ENCODE data around the gene ADAMTS3.

ADAMTS3 gene

GRCh38 chr4:72312032-72312650 lies 256.9 kb downstream of the ADAMTS3 start:
- no peak overlapping the region for H2BK15ac ChIP-seq (replicated peaks; ENCODE audit: low read depth)
- WGBS (ENCODE audit: extremely low coverage, insufficient coverage, low lambda C conversion rate) = no CpG with 5 or more reads among the region's 6 CpGs
- no peak overlapping the region for H3K4me2 ChIP-seq (ENCODE audit: low read length)
- no peak overlapping the region for H2AK5ac ChIP-seq (ENCODE audit: low read length)
- H3K56ac ChIP-seq (ENCODE audit: low read length) = no peak overlapping the region
- no peak overlapping the region for H3K9ac ChIP-seq (ENCODE audit: low read length)
- no peaks in the 10 kb centered on the region for H3K36me3 ChIP-seq (ENCODE audit: control insufficient read depth, insufficient read depth, low read length)
- no peak overlapping the region for H4K8ac ChIP-seq (ENCODE audit: low read depth, low read length)
- H3K79me1 ChIP-seq (ENCODE audit: low read length) = no peaks in the 10 kb centered on the region
- no peak overlapping the region for H3K4ac ChIP-seq (ENCODE audit: low read depth, low read length)
- H3K27me3 ChIP-seq (ENCODE audit: insufficient read depth, low read length, poor library complexity) = no peaks in the 10 kb centered on the region
- H3K79me2 ChIP-seq (ENCODE audit: control insufficient read depth, insufficient read depth, low read length) = no peaks in the 10 kb centered on the region
- H3K4me3 ChIP-seq (ENCODE audit: low read length) = no peak overlapping the region
- H3K23ac ChIP-seq (ENCODE audit: low read length) = no peak overlapping the region
- DNase-seq = peak; percentile 92
- no peak overlapping the region for H2BK120ac ChIP-seq (ENCODE audit: low read depth, low read length)
- no peak overlapping the region for H4K5ac ChIP-seq (ENCODE audit: low read length)
- H3K18ac ChIP-seq (ENCODE audit: low read length) = peak overlapping the region; percentile 39
- H3K4me1 ChIP-seq (ENCODE audit: control insufficient read depth, low read depth, low read length) = peaks cover 2% of the 10 kb centered on the region
- no peak overlapping the region for H2BK5ac ChIP-seq (ENCODE audit: low read length)
- H3K27ac ChIP-seq (ENCODE audit: low read depth, low read length) = no peak overlapping the region

GRCh38 chr4:72311291-72311690 lies 257.7 kb downstream of the ADAMTS3 start:
- Histone ChIP-seq H4K5ac (ENCODE audit: low read length) (no peak overlapping the region), H3K18ac (ENCODE audit: low read length) (no peak overlapping the region), H2BK15ac (replicated peaks; ENCODE audit: low read depth) (no peak overlapping the region), H4K8ac (ENCODE audit: low read depth, low read length) (no peak overlapping the region), H3K9ac (ENCODE audit: low read length) (no peak overlapping the region), H3K79me2 (ENCODE audit: control insufficient read depth, insufficient read depth, low read length) (no peaks in the 10 kb centered on the region), H3K27ac (ENCODE audit: low read depth, low read length) (no peak overlapping the region), H3K79me1 (ENCODE audit: low read length) (no peaks in the 10 kb centered on the region), H3K27me3 (ENCODE audit: insufficient read depth, low read length, poor library complexity) (no peaks in the 10 kb centered on the region), H3K56ac (ENCODE audit: low read length) (no peak overlapping the region), H3K23ac (ENCODE audit: low read length) (no peak overlapping the region), H3K36me3 (ENCODE audit: control insufficient read depth, insufficient read depth, low read length) (no peaks in the 10 kb centered on the region), H3K4me3 (ENCODE audit: low read length) (no peak overlapping the region), H3K4me2 (ENCODE audit: low read length) (no peak overlapping the region), H2BK5ac (ENCODE audit: low read length) (no peak overlapping the region), H2BK120ac (ENCODE audit: low read depth, low read length) (no peak overlapping the region), H2AK5ac (ENCODE audit: low read length) (no peak overlapping the region), H3K4ac (ENCODE audit: low read depth, low read length) (no peak overlapping the region), H3K4me1 (ENCODE audit: control insufficient read depth, low read depth, low read length) (peaks cover 2% of the 10 kb centered on the region)
- no CpG with 5 or more reads among the region's 3 CpGs for WGBS (ENCODE audit: extremely low coverage, insufficient coverage, low lambda C conversion rate)
- DNase-seq = no peak

DNA sequence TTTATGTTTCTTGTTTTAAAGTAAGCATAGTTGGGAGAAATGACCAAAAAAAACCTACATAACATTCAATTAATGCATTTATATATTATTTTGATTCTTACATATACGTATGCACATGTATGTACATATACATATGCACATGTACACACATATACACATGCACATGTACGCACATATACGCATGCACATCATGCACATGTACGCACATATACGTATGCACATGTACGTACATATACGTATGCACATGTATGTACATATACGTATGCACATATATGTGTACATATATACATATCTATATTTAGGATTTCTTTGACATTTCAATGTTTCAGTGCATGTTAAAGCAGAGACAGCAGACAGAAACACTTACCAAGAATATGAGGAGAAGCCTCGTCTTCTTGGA lies 263.4 kb downstream of the ADAMTS3 start:
- Histone ChIP-seq H2BK15ac (replicated peaks; ENCODE audit: low read depth) (no peak overlapping the region), H3K23ac (ENCODE audit: low read length) (no peak overlapping the region), H2AK5ac (ENCODE audit: low read length) (no peak overlapping the region), H3K27ac (ENCODE audit: low read depth, low read length) (no peak overlapping the region), H2BK120ac (ENCODE audit: low read depth, low read length) (no peak overlapping the region), H4K8ac (ENCODE audit: low read depth, low read length) (no peak overlapping the region), H3K4me3 (ENCODE audit: low read length) (no peak overlapping the region), H3K4me2 (ENCODE audit: low read length) (no peak overlapping the region), H3K4ac (ENCODE audit: low read depth, low read length) (no peak overlapping the region), H3K79me2 (ENCODE audit: control insufficient read depth, insufficient read depth, low read length) (no peaks in the 10 kb centered on the region), H3K79me1 (ENCODE audit: low read length) (no peaks in the 10 kb centered on the region), H4K5ac (ENCODE audit: low read length) (no peak overlapping the region), H3K27me3 (ENCODE audit: insufficient read depth, low read length, poor library complexity) (no peaks in the 10 kb centered on the region), H3K56ac (ENCODE audit: low read length) (no peak overlapping the region), H2BK5ac (ENCODE audit: low read length) (no peak overlapping the region), H3K18ac (ENCODE audit: low read length) (no peak overlapping the region), H3K9ac (ENCODE audit: low read length) (no peak overlapping the region), H3K36me3 (ENCODE audit: control insufficient read depth, insufficient read depth, low read length) (no peaks in the 10 kb centered on the region), H3K4me1 (ENCODE audit: control insufficient read depth, low read depth, low read length) (peaks cover 3% of the 10 kb centered on the region)
- DNase-seq = no peak
- WGBS (ENCODE audit: extremely low coverage, insufficient coverage, low lambda C conversion rate) = no CpG with 5 or more reads among the region's 9 CpGs

DNA sequence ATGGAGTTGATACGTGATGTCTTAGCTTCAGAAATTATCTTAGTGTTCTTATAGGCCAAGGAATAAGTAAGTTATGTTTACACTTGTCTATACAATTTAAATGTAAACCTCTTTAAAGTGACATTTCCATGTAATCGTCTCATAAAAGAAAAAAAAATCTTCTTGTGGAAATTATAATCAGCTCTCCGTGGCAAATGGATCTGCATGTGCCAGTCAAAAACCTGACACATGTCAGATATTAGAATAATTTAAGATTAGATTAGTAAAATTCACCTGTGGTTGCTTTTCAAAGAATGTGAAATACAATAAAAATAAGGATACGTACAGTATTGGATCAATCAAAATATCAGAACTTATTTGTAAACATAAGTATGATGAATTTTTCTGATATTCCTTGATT lies 263.9 kb downstream of the ADAMTS3 start:
- Histone ChIP-seq H3K79me2 (ENCODE audit: control insufficient read depth, insufficient read depth, low read length) (no peaks in the 10 kb centered on the region), H3K27ac (ENCODE audit: low read depth, low read length) (no peak overlapping the region), H4K8ac (ENCODE audit: low read depth, low read length) (no peak overlapping the region), H2BK5ac (ENCODE audit: low read length) (no peak overlapping the region), H3K36me3 (ENCODE audit: control insufficient read depth, insufficient read depth, low read length) (no peaks in the 10 kb centered on the region), H3K4me1 (ENCODE audit: control insufficient read depth, low read depth, low read length) (peaks cover 3% of the 10 kb centered on the region), H4K5ac (ENCODE audit: low read length) (no peak overlapping the region), H3K9ac (ENCODE audit: low read length) (no peak overlapping the region), H3K56ac (ENCODE audit: low read length) (no peak overlapping the region), H3K27me3 (ENCODE audit: insufficient read depth, low read length, poor library complexity) (no peaks in the 10 kb centered on the region), H3K4ac (ENCODE audit: low read depth, low read length) (no peak overlapping the region), H3K79me1 (ENCODE audit: low read length) (no peaks in the 10 kb centered on the region), H3K4me2 (ENCODE audit: low read length) (no peak overlapping the region), H2BK15ac (replicated peaks; ENCODE audit: low read depth) (no peak overlapping the region), H3K4me3 (ENCODE audit: low read length) (no peak overlapping the region), H3K18ac (ENCODE audit: low read length) (no peak overlapping the region), H3K23ac (ENCODE audit: low read length) (no peak overlapping the region), H2BK120ac (ENCODE audit: low read depth, low read length) (no peak overlapping the region), H2AK5ac (ENCODE audit: low read length) (no peak overlapping the region)
- 100% methylated on average over 1 of the region's 4 CpGs for WGBS (ENCODE audit: extremely low coverage, insufficient coverage, low lambda C conversion rate)
- DNase-seq = no peak

DNA sequence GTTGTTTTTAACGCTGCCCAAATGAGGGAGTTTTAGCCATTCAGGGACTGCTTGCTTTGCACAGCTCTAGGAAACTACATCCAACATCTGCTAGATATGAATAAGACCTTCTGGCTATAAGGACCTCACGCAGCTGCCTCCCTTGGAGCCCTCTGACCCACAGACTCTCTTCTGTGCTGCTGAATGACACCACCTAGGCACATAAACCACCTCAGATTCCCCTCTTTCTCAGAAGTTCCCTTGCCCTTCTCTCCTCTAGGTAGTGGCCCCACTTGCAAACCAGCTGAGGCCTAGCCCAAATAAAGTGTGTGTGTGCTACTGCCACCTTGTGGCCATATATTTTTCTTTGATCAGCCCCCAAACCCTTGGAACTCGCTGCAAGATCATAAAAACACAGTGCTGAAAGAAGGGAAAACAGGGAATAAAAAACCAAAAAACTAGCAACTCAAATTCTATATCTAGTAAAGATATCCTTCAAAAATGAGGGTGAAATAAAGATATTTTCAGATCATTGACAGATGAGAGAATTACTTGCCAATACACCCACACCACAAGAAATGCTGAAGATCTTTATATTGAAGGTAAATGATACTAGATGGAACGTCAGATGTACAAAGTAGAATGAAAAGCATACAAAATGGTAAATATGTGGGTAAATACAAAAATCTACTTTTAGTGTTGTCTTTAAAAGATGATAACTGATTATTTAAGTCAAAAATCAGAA lies 265.9 kb downstream of the ADAMTS3 start:
- H3K4ac ChIP-seq (ENCODE audit: low read depth, low read length) = no peak overlapping the region
- WGBS (ENCODE audit: extremely low coverage, insufficient coverage, low lambda C conversion rate) = no CpG with 5 or more reads among the region's 4 CpGs
- no peaks in the 10 kb centered on the region for H3K36me3 ChIP-seq (ENCODE audit: control insufficient read depth, insufficient read depth, low read length)
- H2AK5ac ChIP-seq (ENCODE audit: low read length) = no peak overlapping the region
- peaks cover 3% of the 10 kb centered on the region for H3K4me1 ChIP-seq (ENCODE audit: control insufficient read depth, low read depth, low read length)
- H2BK5ac ChIP-seq (ENCODE audit: low read length) = no peak overlapping the region
- H4K8ac ChIP-seq (ENCODE audit: low read depth, low read length) = no peak overlapping the region
- H3K27ac ChIP-seq (ENCODE audit: low read depth, low read length) = no peak overlapping the region
- no peaks in the 10 kb centered on the region for H3K27me3 ChIP-seq (ENCODE audit: insufficient read depth, low read length, poor library complexity)
- no peaks in the 10 kb centered on the region for H3K79me2 ChIP-seq (ENCODE audit: control insufficient read depth, insufficient read depth, low read length)
- DNase-seq = peak; percentile 81
- no peak overlapping the region for H4K5ac ChIP-seq (ENCODE audit: low read length)
- H3K79me1 ChIP-seq (ENCODE audit: low read length) = no peaks in the 10 kb centered on the region
- H2BK15ac ChIP-seq (replicated peaks; ENCODE audit: low read depth) = no peak overlapping the region
- H3K18ac ChIP-seq (ENCODE audit: low read length) = peak overlapping the region; percentile 54
- no peak overlapping the region for H3K4me2 ChIP-seq (ENCODE audit: low read length)
- H2BK120ac ChIP-seq (ENCODE audit: low read depth, low read length) = no peak overlapping the region
- H3K23ac ChIP-seq (ENCODE audit: low read length) = no peak overlapping the region
- no peak overlapping the region for H3K4me3 ChIP-seq (ENCODE audit: low read length)
- H3K56ac ChIP-seq (ENCODE audit: low read length) = peak overlapping the region; percentile 58
- peak overlapping the region; percentile 28 for H3K9ac ChIP-seq (ENCODE audit: low read length)
